CD14-positive monocyte (primary cell): ENCODE data around the gene BRINP3. TPM values are rescaled to one million over a fixed set of nuclear protein-coding genes. Genes with fewer than 3 reads are reported as not detected.

Experiments used
- DNase-seq, 3 donors: peaks; one replicate each; pipeline ENCODE4 v3.0.0-alpha.2; 2011 to 2022
- H2AFZ ChIP-seq: 2 replicates; pipeline ENCODE4 v1.6.0; 2012; ENCODE audit warnings: mild to moderate bottlenecking, low read depth, low read length, inconsistent platforms; ENCODE audit not compliant: insufficient read depth, poor library complexity, severe bottlenecking
- H3K27ac ChIP-seq, 2 donors: 1 replicate in 1 of 2; 2 replicates in 1 of 2; pipeline ENCODE4 v1.5.1; 2012 to 2013; ENCODE audit warnings: low read length in 2 of 2, control low read depth in 1 of 2, inconsistent platforms in 1 of 2, low read depth in 1 of 2, mild to moderate bottlenecking in 1 of 2
- H3K27me3 ChIP-seq, 2 donors: one replicate each; pipeline versions ENCODE4 v1.6.0 to v1.6.1; 2011 to 2013; ENCODE audit warnings: low read length in 2 of 2; ENCODE audit not compliant: control insufficient read depth in 2 of 2, insufficient read depth in 2 of 2
- H3K36me3 ChIP-seq, 2 donors: replicated peaks in 1 of 2; 1 replicate in 1 of 2; 2 replicates in 1 of 2; pipeline versions ENCODE4 v1.5.1 to v1.6.1; 2012 to 2013; ENCODE audit warnings: low read length in 2 of 2, control low read depth in 1 of 2, inconsistent platforms in 1 of 2, mild to moderate bottlenecking in 1 of 2; ENCODE audit not compliant: insufficient read depth in 2 of 2, control insufficient read depth in 1 of 2
- H3K4me1 ChIP-seq, 2 donors: 1 replicate in 1 of 2; 2 replicates in 1 of 2; pipeline versions ENCODE4 v1.5.1 to v1.6.1; 2012 to 2013; ENCODE audit warnings: low read length in 2 of 2, control low read depth in 1 of 2, inconsistent platforms in 1 of 2, mild to moderate bottlenecking in 1 of 2, moderate library complexity in 1 of 2; ENCODE audit not compliant: insufficient read depth in 2 of 2, control insufficient read depth in 1 of 2
- H3K4me2 ChIP-seq: replicated peaks from 2 replicates; pipeline ENCODE3; 2012; ENCODE audit warnings: low read length, moderate library complexity, mild to moderate bottlenecking; ENCODE audit not compliant: poor library complexity, severe bottlenecking; ENCODE audit errors: extremely low read depth
- H3K4me3 ChIP-seq, 3 experiments: fragments of 200-600 bp in 1 of 3; sonication (generic) in 1 of 3; replicated peaks in 1 of 3; 1 replicate in 2 of 3; 2 replicates in 1 of 3; pipeline ENCODE4 v1.5.1; 2011 to 2013; ENCODE audit warnings: low read length in 3 of 3, mild to moderate bottlenecking in 3 of 3, control low read depth in 2 of 3, low read depth in 2 of 3, inconsistent platforms in 1 of 3, moderate library complexity in 1 of 3
- H3K79me2 ChIP-seq: 2 replicates; pipeline ENCODE4 v1.6.0; 2012; ENCODE audit warnings: mild to moderate bottlenecking, control low read depth, inconsistent platforms, low read length, moderate library complexity; ENCODE audit not compliant: insufficient read depth
- H3K9ac ChIP-seq: 2 replicates; pipeline ENCODE4 v1.6.0; 2017; ENCODE audit warnings: low read length, mild to moderate bottlenecking; ENCODE audit not compliant: insufficient read depth, poor library complexity, severe bottlenecking
- H3K9me3 ChIP-seq, 2 donors: replicated peaks in 1 of 2; 1 replicate in 1 of 2; 2 replicates in 1 of 2; pipeline versions ENCODE4 v1.5.1 to v1.6.1; 2012 to 2013; ENCODE audit warnings: low read length in 2 of 2, control low read depth in 1 of 2; ENCODE audit not compliant: control insufficient read depth in 1 of 2, insufficient read depth in 1 of 2
- H4K20me1 ChIP-seq: 2 replicates; pipeline ENCODE4 v1.6.0; 2012; ENCODE audit warnings: mild to moderate bottlenecking, low read length, control low read depth, moderate library complexity; ENCODE audit not compliant: insufficient read depth
- H3K27ac Mint-ChIP-seq, 7 donors: one replicate each; pipeline ENCODE4 v1.8.0; 2020; ENCODE audit warnings: mild to moderate bottlenecking in 7 of 7, mixed read lengths in 7 of 7, moderate library complexity in 6 of 7, inconsistent platforms in 2 of 7
- H3K27me3 Mint-ChIP-seq, 3 donors: one replicate each; pipeline ENCODE4 v1.8.0; 2021 to 2022; ENCODE audit warnings: low read depth in 3 of 3, mild to moderate bottlenecking in 3 of 3, mixed read lengths in 3 of 3, moderate library complexity in 3 of 3, inconsistent platforms in 1 of 3
- H3K36me3 Mint-ChIP-seq, 2 donors: one replicate each; pipeline ENCODE4 v1.8.0; 2020; ENCODE audit warnings: mixed read lengths in 2 of 2, inconsistent platforms in 1 of 2, mild to moderate bottlenecking in 1 of 2
- H3K4me1 Mint-ChIP-seq: one replicate; pipeline ENCODE4 v1.8.0; 2020; ENCODE audit warnings: mild to moderate bottlenecking, mixed read lengths
- H3K4me3 Mint-ChIP-seq, 2 donors: one replicate each; pipeline ENCODE4 v1.8.0; 2020; ENCODE audit warnings: mild to moderate bottlenecking in 2 of 2, mixed read lengths in 2 of 2, moderate library complexity in 1 of 2
- H3K9me3 Mint-ChIP-seq, 7 donors: one replicate each; pipeline ENCODE4 v1.8.0; 2020 to 2022; ENCODE audit warnings: mixed read lengths in 7 of 7, mild to moderate bottlenecking in 6 of 7, moderate library complexity in 6 of 7, inconsistent platforms in 2 of 7
- CTCF ChIP-seq: fragments of 200-600 bp; IDR thresholded peaks from one replicate; pipeline ENCODE4 v1.8.0; 2022; ENCODE audit warnings: antibody characterized with exemption, mild to moderate bottlenecking
- WGBS: methylation state at CpG from one replicate; pipeline ENCODE4 v1.1.5; 2013; ENCODE audit warnings: missing lambda C conversion rate; ENCODE audit not compliant: insufficient coverage; 5-methylcytosine and 5-hydroxymethylcytosine counted together
- intact Hi-C, 2 donors: fragments of 100-400 bp; cut with micrococcal nuclease; formaldehyde crosslinking; loops; one replicate each; pipeline versions ENCODE4 v1.15.0 to v1.15.1; 2023
- polyA plus RNA-seq, 3 donors: library from polyadenylated mRNA; depleted of rRNA in 1 of 3; unstranded in 2 of 3; stranded (reverse) in 1 of 3; fragments of 300-500 nt in 2 of 3; fragments of >200 nt in 1 of 3; fragmentation: Illumina TruSeq in 2 of 3; gene quantifications; 1 replicate in 2 of 3; 2 replicates in 1 of 3; pipeline ENCODE4 v1.2.3, GENCODE V29; 2012 to 2021

BRINP3 gene
- polyA plus RNA-seq, 3 donors = not detected

- no peaks in the 10 kb centered on the region for H3K4me1 ChIP-seq
- H3K36me3 ChIP-seq = no peaks in the 10 kb centered on the region
- no peaks in the 10 kb centered on the region for H3K79me2 ChIP-seq
- Mint-ChIP-seq H3K9me3 (peaks cover 0 to 4% (median 0%) of the 10 kb centered on the region in 7 donors), H3K27ac (no peak overlapping the region), H3K4me1 (no peaks in the 10 kb centered on the region), H3K4me3 (no peak overlapping the region), H3K27me3 (no peaks in the 10 kb centered on the region), H3K36me3 (no peaks in the 10 kb centered on the region)
- H3K4me3 ChIP-seq = no peak overlapping the region
- H3K9ac ChIP-seq = no peak overlapping the region
- H2AFZ ChIP-seq = no peak overlapping the region
- H4K20me1 ChIP-seq = no peaks in the 10 kb centered on the region
- intact Hi-C loops = no loop called here
- H3K27me3 ChIP-seq = no peaks in the 10 kb centered on the region
- TF ChIP-seq CTCF = no peak
- H3K4me2 ChIP-seq = no peak overlapping the region
- DNase-seq = no peak
- no peaks in the 10 kb centered on the region for H3K9me3 ChIP-seq
- WGBS = no CpG with 5 or more reads among the region's 3 CpGs
- H3K27ac ChIP-seq = no peak overlapping the region
Observed at GRCh38 chr1:190320952-190321351, 156.7 kb downstream of the BRINP3 start.

DNA sequence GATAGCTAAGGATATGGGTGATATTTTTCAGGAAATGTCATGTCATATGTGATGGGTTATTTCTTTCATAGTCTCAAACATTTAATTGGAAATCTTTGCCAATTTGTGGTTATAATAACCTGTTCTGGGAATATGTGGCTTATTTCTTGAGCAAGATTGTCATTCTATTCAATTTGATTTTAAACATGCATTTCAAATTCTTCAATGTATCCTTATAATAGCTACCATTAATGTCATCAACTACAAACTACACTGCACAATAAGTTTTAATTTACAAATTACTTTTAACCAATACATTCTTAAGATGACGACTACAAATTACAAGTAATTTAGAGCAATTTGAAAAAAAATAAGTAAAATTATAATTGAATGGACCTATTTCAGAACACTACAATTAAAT lies 164.9 kb downstream of the BRINP3 start:
- Histone ChIP-seq H3K4me3 (no peak overlapping the region), H3K36me3 (no peaks in the 10 kb centered on the region), H3K27me3 (no peaks in the 10 kb centered on the region), H3K9ac (no peak overlapping the region), H3K4me1 (no peaks in the 10 kb centered on the region), H3K4me2 (no peak overlapping the region), H3K9me3 (no peaks in the 10 kb centered on the region), H3K27ac (no peak overlapping the region), H4K20me1 (no peaks in the 10 kb centered on the region), H2AFZ (no peak overlapping the region), H3K79me2 (no peaks in the 10 kb centered on the region)
- WGBS = no CpG with 5 or more reads among the region's 1 CpG
- TF ChIP-seq CTCF = no peak
- H3K9me3 Mint-ChIP-seq = peaks cover 0 to 4% (median 1%) of the 10 kb centered on the region in 7 donors
- H3K4me3 Mint-ChIP-seq = no peak overlapping the region
- DNase-seq = no peak
- H3K4me1 Mint-ChIP-seq = no peaks in the 10 kb centered on the region
- intact Hi-C loops = no loop called here
- H3K27me3 Mint-ChIP-seq = peaks cover 0 to 1% (median 0%) of the 10 kb centered on the region in 3 donors
- no peak overlapping the region for H3K27ac Mint-ChIP-seq
- H3K36me3 Mint-ChIP-seq = no peaks in the 10 kb centered on the region
